Activated T-cell treated with anti-CD3 and anti-CD28 coated beads, Interleukin-2, amount 50 U/mL, for 48 hours (primary cell): ENCODE results near the gene KLK6.

Source experiments
- DNase-seq, 2 experiments: peaks; one replicate each; pipeline ENCODE4 v3.0.0-alpha.2; 2020

KLK6 gene

DNA sequence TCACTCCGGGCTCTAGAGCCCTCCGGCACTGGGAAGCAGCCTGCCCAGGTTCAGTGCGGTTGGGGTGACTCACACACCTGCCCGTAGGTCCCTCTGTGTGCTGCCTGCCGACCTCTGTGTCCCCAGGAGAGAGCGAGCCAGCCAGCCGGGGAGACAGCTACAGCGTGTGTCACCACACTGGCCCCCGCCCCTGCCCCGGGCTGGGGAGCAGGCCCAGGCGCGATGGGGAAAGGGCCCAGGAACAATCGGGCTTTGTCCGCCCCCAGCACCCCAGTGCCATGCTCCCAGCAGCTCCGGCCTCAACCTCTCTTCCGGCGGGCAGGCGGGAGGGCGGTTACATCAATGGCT lies at the start of gene KLK6:
Gene KLK6 (minus strand): TSS at position 179 of the 348 bp plus-strand sequence. CDS start 1,487 bp downstream, outside the sequence.
- DNase-seq = no peak

DNA sequence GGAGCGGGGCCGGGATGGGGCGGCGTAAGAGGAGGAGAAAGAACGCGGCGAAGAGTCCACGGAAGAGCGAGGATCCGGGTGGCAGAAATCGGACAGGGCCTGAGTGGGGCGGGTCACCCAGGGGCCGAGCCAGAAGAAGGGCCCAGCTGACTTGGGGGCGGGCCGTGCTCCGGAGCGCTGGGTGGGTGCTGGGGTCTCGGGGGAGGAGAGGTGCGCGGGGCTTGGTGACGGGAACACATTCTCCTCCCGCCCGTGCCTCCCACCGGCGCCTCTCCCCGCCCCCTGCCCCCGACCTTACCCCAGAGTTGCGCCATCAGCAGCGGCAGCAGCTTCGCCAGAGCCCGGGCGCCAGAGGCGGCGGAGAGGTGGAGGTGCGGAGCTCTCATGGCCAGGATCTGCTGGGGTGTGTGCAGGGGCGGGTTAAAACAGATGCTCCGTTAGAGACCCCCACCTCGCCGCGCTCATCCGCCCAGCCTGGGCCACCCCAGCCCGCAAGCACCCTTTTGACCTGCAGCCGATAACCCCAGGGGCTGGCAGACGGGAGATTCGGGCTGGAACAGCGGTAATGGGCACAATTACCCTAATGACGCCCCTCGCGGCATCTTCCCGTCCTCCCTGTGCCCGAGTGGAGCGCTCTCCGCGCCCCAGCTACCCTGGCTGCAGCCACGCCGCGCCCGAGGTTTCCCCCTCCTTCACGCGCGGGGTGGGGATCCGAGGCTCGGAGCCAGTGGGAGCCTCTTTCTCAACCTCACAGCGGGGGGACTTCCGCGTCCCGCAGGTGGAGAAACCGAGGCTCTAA lies 49.6 kb upstream of the KLK6 start:
- no peak for DNase-seq

- DNase-seq = peak; percentile 77
Observed at GRCh38 chr19:51016798-51017683, 47.6 kb upstream of the KLK6 start.

DNA sequence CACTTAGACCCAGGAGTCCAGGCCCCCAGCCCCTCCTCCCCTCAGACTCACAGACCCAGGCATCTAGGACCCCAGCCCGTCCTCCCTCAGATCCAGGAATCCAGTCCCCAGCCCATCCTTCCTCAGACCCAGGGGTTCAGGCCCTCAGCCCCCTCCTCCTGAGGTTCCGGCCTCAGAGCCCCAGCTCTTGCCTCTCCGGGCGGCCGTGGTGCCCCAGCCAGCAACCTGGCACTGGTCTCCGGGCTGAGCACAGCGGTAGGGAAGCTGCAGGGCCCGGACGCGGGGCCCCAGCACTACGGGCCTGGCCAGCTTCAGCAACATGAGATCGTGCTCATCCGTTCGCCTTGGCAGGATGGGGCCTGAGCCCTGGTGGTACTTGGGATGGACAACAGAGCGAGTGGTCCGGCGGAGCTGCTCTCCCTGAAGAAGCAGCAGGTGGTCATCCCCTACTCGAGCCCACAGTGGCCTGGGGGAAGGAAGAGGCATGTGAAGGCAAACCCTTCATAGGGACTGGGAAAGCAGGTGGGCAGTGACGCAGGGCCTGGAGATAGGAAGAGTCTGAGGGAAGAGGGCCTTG lies 46.4 kb upstream of the KLK6 start:
- no peak for DNase-seq

GRCh38 chr19:51014242-51014641 lies 44.9 kb upstream of the KLK6 start:
- no peak for DNase-seq

- DNase-seq = no peak
Observed at GRCh38 chr19:51012661-51013190, 43.3 kb upstream of the KLK6 start.

GRCh38 chr19:51010066-51010795 lies 40.8 kb upstream of the KLK6 start:
- no peak for DNase-seq

DNA sequence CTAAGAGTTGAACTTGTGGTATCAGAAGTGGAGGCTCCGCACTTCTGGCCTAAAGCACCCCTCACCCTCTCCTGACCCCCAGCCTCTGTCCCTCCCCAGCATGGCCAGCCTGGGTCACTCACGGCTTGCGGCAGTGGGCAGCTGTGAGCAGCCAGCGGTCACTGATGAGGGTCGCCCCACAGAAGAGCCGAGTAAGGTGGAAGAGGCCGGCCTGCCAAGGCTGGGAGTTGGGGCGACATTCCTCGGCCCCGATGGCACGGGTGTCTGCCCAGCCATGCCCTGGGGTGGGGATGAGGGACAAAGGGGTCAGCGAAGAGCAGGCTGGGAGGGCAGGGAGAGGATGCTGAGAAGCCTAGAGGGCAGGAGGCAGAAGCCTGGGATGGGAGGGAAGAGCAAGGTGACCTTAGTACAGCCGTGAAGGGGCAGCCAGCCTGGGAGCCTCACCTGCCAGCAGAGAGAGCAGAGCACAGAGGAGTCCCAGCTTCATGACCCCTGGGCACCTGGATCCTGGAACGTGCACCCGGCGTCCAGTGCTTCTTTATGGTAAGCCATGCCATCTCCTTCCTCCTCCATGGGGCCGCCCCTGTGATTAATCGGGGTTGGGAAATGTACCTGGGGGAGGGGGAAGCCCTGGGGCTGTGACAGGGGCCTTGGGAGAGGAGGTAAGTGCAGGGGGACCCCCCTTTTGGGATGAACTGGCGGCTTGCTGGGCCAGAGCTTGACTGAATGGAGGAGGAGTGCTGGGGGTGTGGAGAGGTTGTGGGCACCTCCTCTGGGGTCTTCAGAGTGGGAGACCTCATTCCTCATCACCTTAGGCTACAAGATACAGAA lies 39.9 kb upstream of the KLK6 start:
- DNase-seq = no peak

GRCh38 chr19:51007488-51007887 lies 38.1 kb upstream of the KLK6 start:
- DNase-seq = no peak

DNA sequence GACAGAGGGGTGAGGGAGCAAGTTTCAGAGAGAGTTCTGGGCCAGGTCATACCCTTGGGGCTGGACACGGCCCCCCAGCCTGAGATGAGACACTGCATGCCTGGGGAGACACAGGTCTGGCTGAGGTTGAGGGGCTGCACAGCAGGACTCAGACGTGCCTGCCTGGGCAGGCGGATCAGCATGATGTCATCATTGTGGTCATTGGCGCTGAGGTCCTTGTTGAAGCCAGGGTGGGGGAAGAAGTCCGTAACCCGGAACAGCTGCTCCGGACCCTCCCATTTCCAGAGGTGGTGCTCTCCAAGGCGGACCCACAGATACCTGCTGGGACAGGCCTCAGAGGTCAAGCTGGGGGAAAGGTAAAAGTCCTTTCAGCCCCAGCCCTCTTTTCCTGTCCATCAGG lies 37.0 kb upstream of the KLK6 start:
- no peak for DNase-seq

DNA sequence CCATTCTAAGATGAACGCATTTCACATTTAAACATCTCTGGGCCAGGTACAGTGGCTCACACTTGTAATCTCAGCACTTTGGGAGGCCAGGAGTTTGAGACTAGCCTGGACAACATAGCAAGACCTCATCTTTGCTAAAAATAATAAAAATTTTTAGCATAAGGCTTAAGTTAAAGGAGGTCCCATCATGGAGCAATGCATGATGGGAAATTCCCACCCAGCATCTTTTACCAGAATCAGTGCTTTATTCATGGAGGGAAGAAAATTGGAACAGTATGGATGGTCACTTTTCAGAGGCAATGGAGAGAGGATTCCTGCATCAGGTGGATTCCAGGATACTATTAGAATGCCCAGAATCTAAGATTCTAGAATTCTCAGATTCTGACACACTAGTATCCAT lies 35.9 kb upstream of the KLK6 start:
- DNase-seq = no peak

GRCh38 chr19:51003316-51003715 lies 33.9 kb upstream of the KLK6 start:
- DNase-seq = no peak

GRCh38 chr19:51002542-51003311 lies 33.3 kb upstream of the KLK6 start:
- peak; percentile 51 to 65 for DNase-seq

DNA sequence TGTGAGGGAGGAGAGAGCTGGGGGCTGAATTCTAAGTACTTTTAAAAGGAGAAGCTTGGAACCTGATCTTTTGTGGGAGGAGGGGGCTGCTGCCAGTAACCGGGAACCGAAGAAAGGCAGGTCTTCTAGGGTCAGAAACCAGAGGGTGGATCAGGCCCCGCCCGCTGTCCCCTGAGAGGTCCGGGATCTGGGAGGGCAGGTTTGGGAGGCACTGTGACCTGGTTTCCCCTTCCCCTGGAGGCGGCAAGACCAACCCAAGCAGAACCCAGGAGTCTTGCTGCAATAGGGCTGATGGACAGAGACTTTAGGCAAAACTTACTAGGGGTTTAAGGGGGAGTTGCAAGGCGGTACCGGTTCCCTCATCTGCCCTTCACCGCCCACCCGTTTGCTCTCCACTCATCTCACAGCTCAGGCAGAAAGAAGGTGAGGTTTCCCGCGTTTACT lies 32.7 kb upstream of the KLK6 start:
- DNase-seq = no peak

DNA sequence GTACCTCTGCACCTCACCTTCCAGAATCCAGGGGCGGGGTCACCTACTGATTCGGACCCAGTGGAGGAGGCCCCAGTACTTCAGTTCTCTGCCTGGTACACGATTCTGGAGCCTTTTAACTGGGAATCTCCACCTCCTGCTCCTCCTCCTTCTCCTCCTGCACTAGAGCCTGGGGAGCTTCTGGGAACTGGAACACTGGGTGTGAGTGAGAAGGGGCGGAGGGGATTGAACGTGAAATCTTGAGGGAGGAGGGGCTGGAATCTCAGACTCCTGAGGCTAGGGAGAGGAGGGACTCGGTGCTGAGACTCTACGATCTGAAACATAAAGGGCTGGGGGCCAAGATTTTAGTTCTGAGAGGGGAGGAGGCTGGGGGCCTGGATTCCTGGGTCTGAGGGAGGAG lies 32.1 kb upstream of the KLK6 start, which contains the start of gene KLK8:
Gene KLK8 (minus strand): TSS at position 90 of the 400 bp plus-strand sequence. CDS start 437 bp downstream, outside the sequence.
- no peak for DNase-seq

- no peak for DNase-seq
Observed at GRCh38 chr19:51000981-51001380, 31.6 kb upstream of the KLK6 start.

DNA sequence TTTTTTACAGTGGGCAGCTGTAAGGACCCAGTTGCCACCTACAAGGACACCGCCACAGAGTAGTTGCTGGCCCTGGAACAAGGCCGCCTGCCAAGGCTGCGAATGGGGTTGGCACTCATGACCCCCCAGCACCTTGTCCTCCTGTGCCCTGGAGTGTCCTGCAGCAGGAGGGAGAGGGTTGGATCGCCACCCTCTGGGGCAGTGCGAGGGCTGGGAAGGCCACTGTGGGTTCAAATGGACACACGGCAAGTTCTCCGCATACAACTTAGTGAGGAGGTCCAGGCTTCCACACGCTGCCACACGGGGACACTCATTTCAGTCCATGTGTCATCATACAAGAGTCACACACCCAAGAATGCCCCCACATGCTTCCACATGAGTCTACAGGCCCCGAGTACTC lies 31.0 kb upstream of the KLK6 start:
- no peak for DNase-seq

DNA sequence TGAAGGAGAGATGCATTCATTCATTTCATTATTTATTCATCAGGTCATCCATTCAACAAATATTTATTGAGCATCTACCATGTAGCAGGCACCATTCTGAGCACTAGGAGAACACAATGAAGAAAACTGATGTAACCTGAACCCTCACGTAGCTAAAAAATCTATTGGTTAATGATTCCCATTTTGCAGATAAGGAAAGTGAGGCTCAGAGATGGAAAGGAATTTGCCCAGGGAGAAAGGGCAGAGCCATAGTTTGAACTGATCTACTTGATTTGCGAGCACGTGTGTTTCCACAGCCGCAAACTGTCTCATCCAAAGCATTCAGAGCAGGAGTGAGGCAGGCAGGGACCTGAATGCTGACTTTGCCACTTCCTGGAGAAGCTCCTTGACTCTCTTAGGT lies 29.3 kb upstream of the KLK6 start:
- DNase-seq = no peak

GRCh38 chr19:50998061-50998460 lies 28.7 kb upstream of the KLK6 start:
- DNase-seq = no peak

DNA sequence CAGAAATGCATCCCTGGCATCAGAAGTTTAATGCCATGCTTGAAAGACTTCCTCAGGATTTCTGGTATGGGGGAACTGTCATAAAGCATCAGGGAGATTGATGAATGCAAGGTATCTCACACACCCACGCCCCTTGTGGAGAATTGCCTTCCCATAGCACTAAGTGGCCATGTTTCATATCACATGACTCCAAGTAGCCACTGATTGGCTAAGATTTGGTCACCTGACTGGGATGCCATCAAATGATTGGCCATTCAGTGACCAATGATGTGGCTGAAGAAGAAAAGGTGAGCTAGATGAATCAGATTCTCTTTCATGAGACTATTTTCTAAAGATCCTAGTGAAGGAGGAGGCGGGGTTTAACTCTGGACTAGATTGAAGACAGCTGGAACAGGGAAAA lies 24.7 kb upstream of the KLK6 start:
- no peak for DNase-seq

DNA sequence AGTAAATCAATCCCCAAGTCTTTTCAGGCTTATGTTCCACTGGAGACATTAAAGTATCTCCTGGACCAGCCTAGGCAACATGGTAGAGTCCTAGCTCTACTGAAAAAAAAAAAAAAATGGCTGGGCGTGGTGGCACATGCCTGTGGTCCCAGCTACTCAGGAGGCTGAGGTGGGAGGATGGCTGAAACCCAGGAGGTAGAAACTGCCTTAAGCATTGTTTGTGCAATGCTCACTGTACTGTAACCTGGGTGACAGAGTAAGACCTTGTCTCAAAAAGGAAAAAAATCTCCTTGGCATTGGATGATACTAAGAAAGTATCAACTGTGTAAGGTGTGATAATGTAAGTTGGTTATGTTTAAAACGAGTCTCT lies 23.3 kb upstream of the KLK6 start:
- no peak for DNase-seq
